Activated CD8-positive, alpha-beta T cell treated with anti-CD3 and anti-CD28 coated beads for 36 hours (primary cell): ENCODE results near the gene ADGRA3. TPM values are rescaled to one million over a fixed set of nuclear protein-coding genes. Genes with fewer than 3 reads are reported as not detected.

ENCODE experiments used
- ATAC-seq: fragments of 200-7000 bp; cut with Tn5 transposase; one replicate; pipeline ENCODE4 v1.10.0; 2021; ENCODE audit warnings: mild to moderate bottlenecking, moderate library complexity
- CTCF ChIA-PET: fragments of 350-600 bp; sonication (Branson Sonifier 250); formaldehyde crosslinking; loops from one replicate; lab custom pipeline; 2021; ENCODE audit warnings: antibody characterized with exemption; lab: Charles Lee
- POLR2A ChIA-PET: fragments of 350-600 bp; sonication (Branson Sonifier 250); formaldehyde crosslinking; loops from one replicate; lab custom pipeline; 2021; ENCODE audit warnings: antibody characterized with exemption; lab: Charles Lee
- DNase-seq: peaks from one replicate; pipeline ENCODE4 v3.0.0-alpha.2; 2020
- H3K27ac Mint-ChIP-seq: one replicate; pipeline ENCODE4 v1.8.0; 2021; ENCODE audit warnings: mild to moderate bottlenecking, mixed read lengths
- H3K27me3 Mint-ChIP-seq: one replicate; pipeline ENCODE4 v1.8.0; 2021; ENCODE audit warnings: mixed read lengths
- H3K36me3 Mint-ChIP-seq: one replicate; pipeline ENCODE4 v1.8.0; 2021; ENCODE audit warnings: low read depth, mixed read lengths
- H3K4me1 Mint-ChIP-seq: one replicate; pipeline ENCODE4 v1.8.0; 2021; ENCODE audit warnings: low read depth, mixed read lengths
- H3K4me3 Mint-ChIP-seq: one replicate; pipeline ENCODE4 v1.8.0; 2021; ENCODE audit warnings: mild to moderate bottlenecking, moderate library complexity, mixed read lengths
- H3K9me3 Mint-ChIP-seq: one replicate; pipeline ENCODE4 v1.8.0; 2021; ENCODE audit warnings: mixed read lengths
- CTCF ChIP-seq: fragments of 200-600 bp; IDR thresholded peaks from one replicate; pipeline ENCODE4 v1.8.0; 2022; ENCODE audit warnings: antibody characterized with exemption, mild to moderate bottlenecking
- intact Hi-C: fragments of 100-400 bp; cut with micrococcal nuclease; formaldehyde crosslinking; loops from one replicate; pipeline ENCODE4 v1.10.0; 2022
- total RNA-seq, 2 experiments: library from RNA; stranded (reverse); gene quantifications; one replicate each; pipeline ENCODE4 v1.2.3, GENCODE V29; 2021

Gene ADGRA3
- total RNA-seq, 2 experiments from 2014 or later, result 12.9 to 13.2 TPM

- Mint-ChIP-seq H3K4me3 (no peak overlapping the region), H3K36me3 (no peaks in the 10 kb centered on the region), H3K27me3 (no peaks in the 10 kb centered on the region), H3K9me3 (peaks cover under 1% of the 10 kb centered on the region), H3K27ac (no peak overlapping the region), H3K4me1 (no peaks in the 10 kb centered on the region)
- ATAC-seq (no peak), DNase-seq (no peak)
- no peak for TF ChIP-seq CTCF
- POLR2A ChIA-PET, result interaction anchor here (0.6 kb wide), 1 partner anchor 43 kb away, joined by 3 read pairs; no protein-coding TSS in a partner anchor
- intact Hi-C loops, result no loop called here
- CTCF ChIA-PET, result no interaction called here
Measured at GRCh38 chr4:22348410-22348809, 167.5 kb downstream of the ADGRA3 start.

- no peak for TF ChIP-seq CTCF
- CTCF ChIA-PET, result no interaction called here
- POLR2A ChIA-PET, result no interaction called here
- ATAC-seq (no peak), DNase-seq (no peak)
- Mint-ChIP-seq H3K9me3 (no peaks in the 10 kb centered on the region), H3K36me3 (no peaks in the 10 kb centered on the region), H3K27me3 (no peaks in the 10 kb centered on the region), H3K4me3 (no peak overlapping the region), H3K27ac (no peak overlapping the region), H3K4me1 (no peaks in the 10 kb centered on the region)
- intact Hi-C loops, result no loop called here
Measured at GRCh38 chr4:22345678-22346077, 170.2 kb downstream of the ADGRA3 start.

GRCh38 chr4:22345055-22345454, 170.8 kb downstream of the ADGRA3 start:
- ATAC-seq, result no peak
- Mint-ChIP-seq H3K27ac (no peak overlapping the region), H3K27me3 (no peaks in the 10 kb centered on the region), H3K36me3 (no peaks in the 10 kb centered on the region), H3K4me3 (no peak overlapping the region), H3K9me3 (no peaks in the 10 kb centered on the region), H3K4me1 (no peaks in the 10 kb centered on the region)
- TF ChIP-seq CTCF, result no peak
- ChIA-PET CTCF (no interaction called here), POLR2A (no interaction called here)
- DNase-seq, result no peak
- intact Hi-C loops, result no loop called here

DNA sequence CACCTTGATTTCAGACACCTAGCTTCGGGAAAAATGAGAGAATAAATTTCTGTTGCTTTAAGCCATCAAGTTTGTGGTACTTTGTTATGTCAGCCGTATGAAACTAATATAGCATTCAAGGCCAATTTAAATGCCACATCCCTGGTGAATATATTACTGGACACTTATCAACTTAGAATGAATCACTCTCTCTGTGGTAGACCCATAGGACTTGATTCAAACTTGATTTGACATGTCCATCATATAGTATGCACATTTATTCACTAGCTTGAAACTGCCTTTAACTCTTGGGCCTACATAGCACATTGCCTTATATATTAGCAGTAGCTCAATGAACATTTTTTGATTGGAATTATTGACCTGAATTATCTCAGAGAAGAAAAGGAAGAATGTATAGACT, 172.3 kb downstream of the ADGRA3 start:
- no peaks in the 10 kb centered on the region for H3K4me1 Mint-ChIP-seq
- no peak for TF ChIP-seq CTCF
- ChIA-PET CTCF (interaction anchor here (1.5 kb wide), 1 partner anchor 554 kb away, joined by 4 read pairs; no protein-coding TSS in a partner anchor), POLR2A (no interaction called here)
- H3K27me3 Mint-ChIP-seq, result no peaks in the 10 kb centered on the region
- no peak overlapping the region for H3K4me3 Mint-ChIP-seq
- H3K9me3 Mint-ChIP-seq, result no peaks in the 10 kb centered on the region
- ATAC-seq (no peak), DNase-seq (no peak)
- no peaks in the 10 kb centered on the region for H3K36me3 Mint-ChIP-seq
- intact Hi-C loops, result no loop called here
- no peak overlapping the region for H3K27ac Mint-ChIP-seq

DNA sequence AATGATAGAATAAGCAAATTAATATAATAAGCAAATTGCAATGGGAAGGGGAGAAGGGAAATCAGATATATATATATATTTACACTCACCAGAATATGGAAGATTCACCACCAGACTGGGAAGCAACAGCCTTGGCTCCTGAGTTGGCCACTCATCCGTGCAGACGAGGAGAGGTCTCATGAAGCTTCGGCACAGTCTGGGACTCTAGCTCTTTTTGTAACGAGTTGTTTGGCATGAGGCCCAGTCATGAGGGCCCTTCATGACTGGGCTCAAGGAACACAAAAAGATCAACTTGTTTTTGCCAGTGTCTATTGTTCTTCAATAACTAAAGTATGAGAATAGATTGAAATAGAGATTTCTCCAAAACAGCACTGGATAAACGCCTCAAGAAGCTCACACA, 176.4 kb downstream of the ADGRA3 start:
- DNase-seq, result no peak
- ChIA-PET CTCF (interaction anchor here (1.0 kb wide), 1 partner anchor 209 kb away, joined by 3 read pairs; no protein-coding TSS in a partner anchor), POLR2A (no interaction called here)
- Mint-ChIP-seq H3K36me3 (no peaks in the 10 kb centered on the region), H3K27ac (no peak overlapping the region), H3K4me1 (no peaks in the 10 kb centered on the region), H3K27me3 (no peaks in the 10 kb centered on the region), H3K9me3 (no peaks in the 10 kb centered on the region), H3K4me3 (no peak overlapping the region)
- no peak for TF ChIP-seq CTCF
- no peak for ATAC-seq
- intact Hi-C loops, result no loop called here
